H1 (cell line): ENCODE measurements around the gene OGDH. TPM values are rescaled to one million over a fixed set of nuclear protein-coding genes. Genes with fewer than 3 reads are reported as not detected.

ENCODE experiments used
- CTCF ChIA-PET: fragments of 300-600 bp; sonication (Branson Sonifier 250); formaldehyde crosslinking; loops from one replicate; lab custom pipeline; 2021; ENCODE audit not compliant: partially characterized antibody; lab: Charles Lee
- POLR2A ChIA-PET: fragments of 300-600 bp; sonication (Branson Sonifier 250); formaldehyde crosslinking; loops from one replicate; lab custom pipeline; 2021; ENCODE audit warnings: inconsistent platforms; ENCODE audit not compliant: partially characterized antibody; lab: Charles Lee
- DNase-seq, 2 experiments: peaks; one replicate each; pipeline versions ENCODE4 v3.0.0 to v3.0.0-alpha.2; 2010 to 2022; ENCODE audit warnings: low spot score in 2 of 2, low read depth in 1 of 2, mixed read lengths in 1 of 2
- FAIRE-seq: peaks from 2 replicates; lab custom pipeline; 2011; peaks lifted over from hg19 to GRCh38; lab: Jason Lieb, UNC
- H2AFZ ChIP-seq: 2 replicates; pipeline ENCODE4 v1.8.1; 2012; ENCODE audit warnings: low read length, inconsistent platforms
- H2AK5ac ChIP-seq: 2 replicates; pipeline ENCODE4 v1.6.1; 2013; ENCODE audit warnings: low read depth, low read length
- H2BK120ac ChIP-seq: replicated peaks from 2 replicates; pipeline ENCODE3; 2013; ENCODE audit warnings: low read depth, low read length, inconsistent platforms
- H2BK12ac ChIP-seq: 2 replicates; pipeline ENCODE4 v1.6.1; 2013; ENCODE audit warnings: low read depth, low read length
- H2BK15ac ChIP-seq: 2 replicates; pipeline ENCODE4 v1.6.1; 2013; ENCODE audit warnings: low read length
- H2BK20ac ChIP-seq: 2 replicates; pipeline ENCODE4 v1.6.1; 2013; ENCODE audit warnings: low read length
- H2BK5ac ChIP-seq: 2 replicates; pipeline ENCODE4 v1.6.1; 2013; ENCODE audit warnings: low read depth, low read length
- H3K14ac ChIP-seq: 2 replicates; pipeline ENCODE4 v1.6.1; 2013; ENCODE audit warnings: inconsistent platforms; ENCODE audit not compliant: insufficient read length
- H3K18ac ChIP-seq: 2 replicates; pipeline ENCODE4 v1.6.1; 2013; ENCODE audit warnings: low read length; ENCODE audit errors: extremely low read depth
- H3K23ac ChIP-seq: 2 replicates; pipeline ENCODE4 v1.6.1; 2013; ENCODE audit warnings: inconsistent platforms; ENCODE audit not compliant: insufficient read length
- H3K23me2 ChIP-seq: 2 replicates; pipeline ENCODE4 v1.6.1; 2013; ENCODE audit warnings: low read depth, low read length
- H3K27ac ChIP-seq: 2 replicates; pipeline ENCODE4 v1.6.1; 2011; ENCODE audit warnings: low read depth, low read length, inconsistent platforms
- H3K27me3 ChIP-seq, 4 experiments: replicated peaks in 1 of 4; 1 replicate in 1 of 4; 2 replicates in 3 of 4; pipeline versions ENCODE4 v1.6.1 to v1.8.1; 2011 to 2013; ENCODE audit warnings: low read length in 3 of 4, mild to moderate bottlenecking in 3 of 4, inconsistent platforms in 2 of 4, mixed read lengths in 2 of 4, moderate library complexity in 1 of 4; ENCODE audit not compliant: control insufficient read depth in 3 of 4, insufficient read depth in 3 of 4; ENCODE audit errors: extremely low read depth in 1 of 4
- H3K36me3 ChIP-seq, 4 experiments: 2 replicates each; pipeline versions ENCODE4 v1.6.1 to v1.8.1; 2011 to 2013; ENCODE audit warnings: mild to moderate bottlenecking in 4 of 4, low read length in 3 of 4, moderate library complexity in 2 of 4, control low read depth in 1 of 4, inconsistent platforms in 1 of 4; ENCODE audit not compliant: insufficient read depth in 4 of 4, control insufficient read depth in 2 of 4
- H3K4ac ChIP-seq: replicated peaks from 2 replicates; pipeline ENCODE3; 2013; ENCODE audit warnings: low read length, low read depth, mixed read lengths, inconsistent platforms; ENCODE audit not compliant: insufficient read length
- H3K4me1 ChIP-seq, 4 experiments: replicated peaks in 1 of 4; 1 replicate in 1 of 4; 2 replicates in 3 of 4; pipeline versions ENCODE4 v1.6.1 to v1.8.1; 2011 to 2013; ENCODE audit warnings: low read length in 3 of 4, inconsistent platforms in 2 of 4, mixed read lengths in 1 of 4; ENCODE audit not compliant: insufficient read depth in 4 of 4, control insufficient read depth in 3 of 4
- H3K4me2 ChIP-seq, 2 experiments: 2 replicates each; pipeline versions ENCODE4 v1.6.1 to v1.8.1; 2011 to 2013; ENCODE audit warnings: low read depth in 2 of 2, low read length in 2 of 2, control low read depth in 1 of 2, inconsistent platforms in 1 of 2, mild to moderate bottlenecking in 1 of 2; ENCODE audit not compliant: insufficient read depth in 1 of 2
- H3K4me3 ChIP-seq, 4 experiments: fragments of 200-600, 300-600 bp in 1 of 4; sonication (generic), shearing (Covaris generic), sonication (Bioruptor Twin) in 1 of 4; 2 replicates each; pipeline versions ENCODE4 v1.5.1 to v1.8.1; 2011 to 2016; ENCODE audit warnings: low read length in 4 of 4, low read depth in 3 of 4, control low read depth in 2 of 4, inconsistent platforms in 2 of 4, mild to moderate bottlenecking in 2 of 4, mixed read lengths in 1 of 4, moderate library complexity in 1 of 4; ENCODE audit not compliant: insufficient read depth in 2 of 4; ENCODE audit errors: extremely low read depth in 1 of 4
- H3K56ac ChIP-seq: replicated peaks from 2 replicates; pipeline ENCODE3; 2013; ENCODE audit warnings: low read depth, mild to moderate bottlenecking, mixed read lengths, low read length, inconsistent platforms; ENCODE audit not compliant: insufficient read length
- H3K79me1 ChIP-seq: 2 replicates; pipeline ENCODE4 v1.6.1; 2013; ENCODE audit warnings: low read depth, low read length, control low read depth
- H3K79me2 ChIP-seq, 2 experiments: 2 replicates each; pipeline versions ENCODE4 v1.6.1 to v1.8.1; 2012 to 2013; ENCODE audit warnings: low read length in 2 of 2, mild to moderate bottlenecking in 2 of 2, inconsistent platforms in 1 of 2; ENCODE audit not compliant: insufficient read depth in 2 of 2, control insufficient read depth in 1 of 2
- H3K9ac ChIP-seq, 4 experiments: replicated peaks in 1 of 4; 1 replicate in 1 of 4; 2 replicates in 3 of 4; pipeline versions ENCODE4 v1.6.1 to v1.8.1; 2011 to 2013; ENCODE audit warnings: low read depth in 3 of 4, low read length in 3 of 4, control low read depth in 2 of 4, mild to moderate bottlenecking in 2 of 4, moderate library complexity in 2 of 4, inconsistent platforms in 1 of 4; ENCODE audit errors: extremely low read depth in 1 of 4
- H3K9me3 ChIP-seq, 2 experiments: 2 replicates each; pipeline versions ENCODE4 v1.6.1 to v1.8.1; 2012 to 2013; ENCODE audit warnings: mild to moderate bottlenecking in 2 of 2, moderate library complexity in 2 of 2, control low read depth in 1 of 2, inconsistent platforms in 1 of 2, low read depth in 1 of 2, low read length in 1 of 2, mixed read lengths in 1 of 2; ENCODE audit not compliant: insufficient read depth in 2 of 2
- H4K20me1 ChIP-seq, 2 experiments: replicated peaks in 1 of 2; 2 replicates each; pipeline versions ENCODE3 to v1.8.1; 2011 to 2013; ENCODE audit warnings: inconsistent platforms in 2 of 2, low read length in 2 of 2, mild to moderate bottlenecking in 1 of 2; ENCODE audit not compliant: insufficient read depth in 2 of 2, control insufficient read depth in 1 of 2
- H4K5ac ChIP-seq: 2 replicates; pipeline ENCODE4 v1.6.1; 2013; ENCODE audit warnings: low read length, low read depth, mixed read lengths, inconsistent platforms; ENCODE audit not compliant: insufficient read length
- H4K8ac ChIP-seq: 2 replicates; pipeline ENCODE4 v1.8.0; 2013; ENCODE audit warnings: mild to moderate bottlenecking, moderate library complexity, low read length, inconsistent platforms; ENCODE audit not compliant: insufficient read depth; ENCODE audit errors: extremely low read depth
- H4K91ac ChIP-seq: replicated peaks from 2 replicates; pipeline ENCODE3; 2013; ENCODE audit warnings: low read length, mixed read lengths, inconsistent platforms; ENCODE audit not compliant: insufficient read length
- BRCA1 ChIP-seq: IDR thresholded peaks from 2 replicates; pipeline ENCODE4 v1.6.1; 2012; ENCODE audit warnings: low read depth, low read length, improper control_type of control experiment
- CBX8 ChIP-seq: fragments of 300-800, 300-1000 bp; sonication (generic); IDR thresholded peaks from 2 replicates; pipeline ENCODE4 v1.7.1; 2016; ENCODE audit warnings: low read depth, low read length, borderline replicate concordance
- CHD2 ChIP-seq: IDR thresholded peaks from 2 replicates; pipeline ENCODE4 v1.6.1; 2012; ENCODE audit warnings: low read length, improper control_type of control experiment
- CTCF ChIP-seq, 3 experiments: IDR thresholded peaks; 1 replicate in 2 of 3; 2 replicates in 1 of 3; pipeline versions ENCODE4 v1.5.1 to v1.6.1; 2011; ENCODE audit warnings: low read length in 3 of 3, mild to moderate bottlenecking in 3 of 3, inconsistent platforms in 2 of 3, low read depth in 1 of 3, moderate library complexity in 1 of 3; ENCODE audit not compliant: insufficient read depth in 1 of 3; ENCODE audit errors: control extremely low read depth in 1 of 3
- RNF2 ChIP-seq: fragments of 200-900, 300-1000 bp; sonication (generic); IDR thresholded peaks from 2 replicates; pipeline ENCODE4 v1.7.1; 2016; ENCODE audit warnings: borderline replicate concordance, low read depth, mild to moderate bottlenecking, antibody characterized with exemption, low read length; ENCODE audit not compliant: poor library complexity, severe bottlenecking; ENCODE audit errors: missing control alignments
- SP4 ChIP-seq: IDR thresholded peaks from 2 replicates; pipeline ENCODE4 v1.6.1; 2012; ENCODE audit warnings: low read length, inconsistent platforms
- USF2 ChIP-seq: IDR thresholded peaks from 2 replicates; pipeline ENCODE4 v1.6.1; 2011; ENCODE audit warnings: low read length, improper control_type of control experiment
- WGBS, 2 experiments: shearing (Covaris generic) in 1 of 2; methylation state at CpG; one replicate each; pipeline versions ENCODE4 v1.1.6 to v1.1.7; 2013 to 2015; ENCODE audit warnings: low lambda C conversion rate in 2 of 2, mixed read lengths in 2 of 2, inconsistent platforms in 1 of 2, low coverage in 1 of 2, missing lambda C conversion rate in 1 of 2; ENCODE audit not compliant: insufficient replicate concordance in 2 of 2, insufficient coverage in 1 of 2, insufficient read length in 1 of 2; ENCODE audit errors: extremely low coverage in 1 of 2, missing lambda C conversion rate in 1 of 2; 5-methylcytosine and 5-hydroxymethylcytosine counted together
- polyA plus RNA-seq, 7 experiments: library from polyadenylated mRNA; depleted of rRNA in 3 of 7; stranded (reverse) in 5 of 7; unstranded in 2 of 7; fragments of >200 nt in 5 of 7; fragments of 200-250 nt in 2 of 7; gene quantifications; 1 replicate in 5 of 7; 2 replicates in 1 of 7; 4 replicates in 1 of 7; pipeline versions ENCODE4 v1.2.1 to v1.2.3, GENCODE V29; 2011 to 2013; ENCODE audit warnings: missing spikeins in 2 of 7, mixed read lengths in 2 of 7
- total RNA-seq: library from RNA; stranded (reverse); fragmentation: NEBNext Ultra II Directional; extraction: Animal tissue kit (Norgen Biotek cat#: 25700); gene quantifications from 2 replicates; pipeline ENCODE4 v1.2.1, GENCODE V29; 2021

The OGDH gene
- total and polyA plus RNA-seq, 2 of the 8 experiments (the other 6 are each of a cell fraction or from before 2014, with no cell fraction given), result 71.6 to 91.6 TPM

GRCh38 chr7:44733708-44734481, 127.5 kb downstream of the OGDH start:
- CTCF ChIA-PET, result interaction anchor here (0.7 kb wide), 1 partner anchor 156 kb away, joined by 3 read pairs; no protein-coding TSS in a partner anchor
- H3K56ac ChIP-seq, result no peak overlapping the region
- H3K4ac ChIP-seq, result no peak overlapping the region
- no peak overlapping the region for H2AFZ ChIP-seq
- no peak overlapping the region for H2BK120ac ChIP-seq
- H3K9ac ChIP-seq, result no peak overlapping the region
- no peak overlapping the region for H2AK5ac ChIP-seq
- H3K18ac ChIP-seq, result no peak overlapping the region
- no peak overlapping the region for H2BK12ac ChIP-seq
- WGBS, 2 experiments, result 96% methylated on average over 5 of the region's 5 CpGs; no CpG with 5 or more reads in 1 of the 2 experiments
- no peak overlapping the region for H3K23ac ChIP-seq
- H3K9me3 ChIP-seq, result no peaks in the 10 kb centered on the region
- no peaks in the 10 kb centered on the region for H3K79me1 ChIP-seq
- FAIRE-seq (no peak), DNase-seq (no peak)
- no peaks in the 10 kb centered on the region for H4K20me1 ChIP-seq
- no peak overlapping the region for H3K4me2 ChIP-seq
- no peak overlapping the region for H2BK5ac ChIP-seq
- H3K27ac ChIP-seq, result no peak overlapping the region
- H3K4me3 ChIP-seq, result no peak overlapping the region
- POLR2A ChIA-PET, result interaction anchor here (1.5 kb wide), 1 partner anchor 15 kb away, joined by 3 read pairs; no protein-coding TSS in a partner anchor
- H4K5ac ChIP-seq, result no peak overlapping the region
- H3K79me2 ChIP-seq, result no peaks in the 10 kb centered on the region
- no peak overlapping the region for H4K91ac ChIP-seq
- H4K8ac ChIP-seq, result no peak overlapping the region
- H3K14ac ChIP-seq, result no peak overlapping the region
- TF ChIP-seq CHD2 (no peak), CTCF (IDR thresholded peaks at IDR 0.05; ENCODE audit: control extremely low read depth in 1 of 3, insufficient read depth in 1 of 3, low read depth in 1 of 3, low read length in 3 of 3) (no peak), BRCA1 (no peak), USF2 (no peak), RNF2 (no peak), SP4 (no peak), CBX8 (no peak)
- H3K23me2 ChIP-seq, result no peaks in the 10 kb centered on the region
- H2BK20ac ChIP-seq, result no peak overlapping the region
- H3K36me3 ChIP-seq, result no peaks in the 10 kb centered on the region
- no peak overlapping the region for H2BK15ac ChIP-seq
- no peaks in the 10 kb centered on the region for H3K27me3 ChIP-seq
- H3K4me1 ChIP-seq, result no peaks in the 10 kb centered on the region
